Vein endothelial cell (primary cell): ENCODE data around the gene VPS13D. TPM values are rescaled to one million over a fixed set of nuclear protein-coding genes. Genes with fewer than 3 reads are reported as not detected.

Experiments
- small RNA-seq: library from RNA; depleted of rRNA; stranded (forward); fragments of <200 nt; gene quantifications from one replicate; pipeline ENCODE3, GENCODE V24; 2012
- total RNA-seq: library from RNA; depleted of rRNA; stranded (reverse); fragments of >200 nt; gene quantifications from 2 replicates; pipeline ENCODE4 v1.2.3, GENCODE V29; 2012

Gene VPS13D, protein sequence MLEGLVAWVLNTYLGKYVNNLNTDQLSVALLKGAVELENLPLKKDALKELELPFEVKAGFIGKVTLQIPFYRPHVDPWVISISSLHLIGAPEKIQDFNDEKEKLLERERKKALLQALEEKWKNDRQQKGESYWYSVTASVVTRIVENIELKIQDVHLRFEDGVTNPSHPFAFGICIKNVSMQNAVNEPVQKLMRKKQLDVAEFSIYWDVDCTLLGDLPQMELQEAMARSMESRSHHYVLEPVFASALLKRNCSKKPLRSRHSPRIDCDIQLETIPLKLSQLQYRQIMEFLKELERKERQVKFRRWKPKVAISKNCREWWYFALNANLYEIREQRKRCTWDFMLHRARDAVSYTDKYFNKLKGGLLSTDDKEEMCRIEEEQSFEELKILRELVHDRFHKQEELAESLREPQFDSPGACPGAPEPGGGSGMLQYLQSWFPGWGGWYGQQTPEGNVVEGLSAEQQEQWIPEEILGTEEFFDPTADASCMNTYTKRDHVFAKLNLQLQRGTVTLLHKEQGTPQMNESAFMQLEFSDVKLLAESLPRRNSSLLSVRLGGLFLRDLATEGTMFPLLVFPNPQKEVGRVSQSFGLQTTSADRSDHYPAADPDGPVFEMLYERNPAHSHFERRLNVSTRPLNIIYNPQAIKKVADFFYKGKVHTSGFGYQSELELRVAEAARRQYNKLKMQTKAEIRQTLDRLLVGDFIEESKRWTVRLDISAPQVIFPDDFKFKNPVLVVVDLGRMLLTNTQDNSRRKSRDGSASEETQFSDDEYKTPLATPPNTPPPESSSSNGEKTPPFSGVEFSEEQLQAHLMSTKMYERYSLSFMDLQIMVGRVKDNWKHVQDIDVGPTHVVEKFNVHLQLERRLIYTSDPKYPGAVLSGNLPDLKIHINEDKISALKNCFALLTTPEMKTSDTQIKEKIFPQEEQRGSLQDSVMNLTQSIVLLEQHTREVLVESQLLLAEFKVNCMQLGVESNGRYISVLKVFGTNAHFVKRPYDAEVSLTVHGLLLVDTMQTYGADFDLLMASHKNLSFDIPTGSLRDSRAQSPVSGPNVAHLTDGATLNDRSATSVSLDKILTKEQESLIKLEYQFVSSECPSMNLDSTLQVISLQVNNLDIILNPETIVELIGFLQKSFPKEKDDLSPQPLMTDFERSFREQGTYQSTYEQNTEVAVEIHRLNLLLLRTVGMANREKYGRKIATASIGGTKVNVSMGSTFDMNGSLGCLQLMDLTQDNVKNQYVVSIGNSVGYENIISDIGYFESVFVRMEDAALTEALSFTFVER (N-terminal part only)
- 36.4 and 37.9 TPM in 2 replicates for total RNA-seq

DNA sequence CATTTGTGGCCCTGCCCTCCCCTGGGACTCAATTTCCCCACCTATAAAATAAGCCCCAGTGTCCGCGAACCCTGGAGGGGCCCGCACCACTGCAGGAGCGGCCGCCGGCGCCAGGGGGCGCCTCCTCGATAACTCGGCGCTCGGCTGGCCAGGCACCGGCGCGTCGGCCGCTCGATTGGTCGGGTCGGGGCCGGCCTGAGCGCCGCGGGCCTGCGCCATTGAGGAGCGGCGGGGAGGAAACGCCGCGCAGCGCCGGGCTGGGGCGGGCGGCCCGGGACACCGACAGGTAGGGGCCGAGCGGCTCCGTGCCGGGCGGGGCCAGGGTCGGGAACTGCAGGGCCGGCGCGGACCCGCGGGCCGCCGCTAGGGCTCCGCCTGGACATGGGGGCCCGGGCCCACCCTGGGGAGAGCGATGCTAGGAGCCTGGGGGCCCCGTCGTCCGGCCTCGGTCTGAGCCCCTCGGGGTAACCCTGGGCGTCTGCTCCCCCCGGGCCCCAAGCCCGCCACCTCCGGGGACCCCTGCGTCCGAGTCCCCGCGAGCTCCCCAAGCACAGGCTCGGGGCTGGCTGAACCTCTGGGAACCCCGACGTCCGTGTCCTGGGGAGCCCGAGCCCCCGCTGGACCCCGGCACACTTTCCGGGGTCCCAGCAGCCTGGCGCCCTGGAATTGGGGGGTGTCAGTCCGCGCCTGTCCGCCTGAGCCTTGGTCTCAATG lies at the start of gene VPS13D:
TSS of gene VPS13D (plus strand) at position 196 of the 714 bp plus-strand sequence. CDS start 4,237 bp downstream, outside the sequence.

Small RNA genes within 50 kb of the gene (small RNA-seq; reads per million reads assigned to genes)
- gene MIR4632, result 0.13 reads per million
- gene RF00156, result 0.34 reads per million, percentile 14 among the genes with 10 or more reads in this experiment
- gene SNORA59A, result not detected

Other genes with a start within 250 kb of the VPS13D start
- 72.2 and 81.6 TPM in 2 replicates for gene MFN2, start 249.6 kb upstream of the VPS13D start, total RNA-seq
- gene MIIP, start 210.5 kb upstream of the VPS13D start, total RNA-seq, result 29.1 and 34.3 TPM in 2 replicates
- 0.19 TPM in 1 of 2 replicates, not detected in the other for gene TNFRSF8, start 166.7 kb upstream of the VPS13D start, total RNA-seq
- 38.6 and 40.5 TPM in 2 replicates for gene TNFRSF1B, start 63.0 kb upstream of the VPS13D start, total RNA-seq